Stimulated activated CD8-positive, alpha-beta memory T cell treated with anti-CD3 and anti-CD28 coated beads, Interleukin-7, amount 100 ng/mL, for 1 hour (primary cell): ENCODE data around the gene FRY.

ENCODE experiments used
- DNase-seq, 2 donors: peaks; one replicate each; pipeline ENCODE4 v3.0.0-alpha.2; 2020; ENCODE audit warnings: low read depth in 2 of 2

The FRY gene

DNA sequence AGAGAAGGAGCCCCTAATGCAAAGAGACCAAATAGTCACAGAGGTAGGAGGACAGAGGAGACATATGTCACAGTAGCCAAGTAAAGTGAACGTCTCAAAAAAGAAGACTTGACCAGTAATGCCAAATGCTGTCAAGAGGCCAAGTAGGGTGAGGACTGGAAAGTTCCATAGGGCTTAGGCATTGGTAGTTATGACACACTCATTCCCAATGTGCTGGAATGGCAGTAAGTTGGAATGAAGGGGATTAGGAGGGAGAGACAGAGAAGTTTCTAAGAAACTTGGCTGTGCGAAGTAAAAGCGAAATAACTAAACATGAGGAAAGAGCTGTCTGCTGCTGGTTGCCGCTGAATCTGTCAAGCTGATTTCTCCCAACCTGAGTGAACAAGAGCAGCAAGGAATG lies 14.9 kb upstream of the FRY start:
- DNase-seq = no peak

DNA sequence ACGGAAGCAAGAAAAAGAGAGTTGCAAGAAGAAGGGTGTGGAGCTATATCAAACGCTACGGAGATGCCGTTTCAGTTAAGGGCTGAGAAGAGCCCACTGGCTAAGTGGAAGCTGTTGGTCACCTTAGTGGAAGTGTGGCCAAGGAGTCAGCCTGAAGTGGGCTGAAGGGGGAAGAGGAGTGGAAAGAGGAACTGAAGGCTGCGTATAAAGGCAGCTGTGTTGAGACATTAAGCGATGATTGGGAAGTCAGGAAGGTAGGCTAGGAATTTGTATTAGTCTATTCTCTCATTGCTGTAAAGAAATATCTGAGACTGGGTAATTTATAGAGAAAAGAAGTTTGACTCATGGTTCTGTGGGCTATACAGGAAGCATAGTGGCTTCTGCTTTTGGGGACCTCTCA lies 14.1 kb upstream of the FRY start:
- no peak for DNase-seq

DNA sequence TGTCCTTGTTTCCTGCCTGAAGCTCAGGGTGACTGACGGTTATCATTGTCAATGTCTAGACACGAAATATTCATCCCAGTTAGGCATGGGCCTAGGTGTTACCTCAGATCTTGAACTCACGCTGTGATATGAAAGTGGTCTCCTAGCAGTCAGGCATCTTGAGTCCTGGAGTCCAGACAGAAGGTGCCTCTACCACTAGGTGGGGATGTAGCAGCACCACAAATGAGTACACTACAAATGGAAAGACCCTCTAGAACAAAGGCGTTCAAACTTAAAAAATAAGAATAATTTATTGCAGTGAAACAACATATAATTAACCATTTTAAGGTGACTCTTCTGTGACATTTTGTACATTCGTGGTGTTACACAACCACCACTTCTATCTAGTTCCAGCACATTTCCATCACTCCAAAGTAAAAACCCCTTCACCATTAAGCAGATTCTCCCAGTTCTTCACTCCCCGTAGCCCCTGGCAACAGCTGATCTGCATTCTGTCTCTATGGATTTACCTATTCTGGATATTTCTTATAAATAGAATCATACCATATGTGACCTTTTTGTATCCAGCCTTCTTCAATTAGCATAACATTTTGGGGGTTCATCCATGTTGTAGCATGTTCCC lies 11.9 kb upstream of the FRY start:
- no peak for DNase-seq

DNA sequence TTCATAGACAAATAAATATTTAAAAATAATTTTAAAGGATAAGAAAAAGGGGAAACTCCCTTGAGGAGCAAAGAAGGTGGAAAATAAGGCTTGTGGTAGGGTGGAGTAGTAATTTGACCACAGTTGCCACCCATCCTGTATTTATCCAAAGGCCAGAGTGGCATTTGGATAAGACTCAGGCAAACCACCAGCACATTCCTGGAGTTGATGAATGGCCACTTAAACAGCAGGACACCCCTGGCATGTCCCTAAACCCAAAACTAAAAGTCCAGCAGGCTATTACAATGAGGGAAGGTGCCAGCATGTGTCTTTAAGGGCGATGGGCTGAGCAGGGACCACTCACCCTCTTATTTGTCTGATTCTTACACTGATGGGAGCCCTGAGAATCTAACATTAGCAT lies 9.8 kb upstream of the FRY start:
- no peak for DNase-seq

DNA sequence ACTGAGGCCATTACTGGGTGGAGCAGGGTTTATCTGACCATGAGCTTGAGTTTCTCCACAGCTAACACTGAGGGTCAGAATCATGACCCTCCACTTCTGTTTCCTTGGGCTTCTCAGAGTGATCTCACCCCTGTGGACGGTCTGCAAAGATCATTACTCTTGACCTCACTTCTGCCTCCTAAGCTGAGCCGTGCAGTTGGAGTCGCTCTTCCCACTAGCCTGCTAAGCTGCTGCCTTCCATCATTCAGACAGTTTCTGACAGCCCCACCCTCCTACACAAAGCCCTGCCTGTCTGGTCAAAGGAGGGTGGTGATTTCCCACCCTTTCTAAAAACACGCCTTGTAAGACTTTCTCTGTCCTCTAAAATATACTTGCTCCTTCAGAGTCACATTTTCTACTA lies 9.3 kb upstream of the FRY start:
- no peak for DNase-seq

DNA sequence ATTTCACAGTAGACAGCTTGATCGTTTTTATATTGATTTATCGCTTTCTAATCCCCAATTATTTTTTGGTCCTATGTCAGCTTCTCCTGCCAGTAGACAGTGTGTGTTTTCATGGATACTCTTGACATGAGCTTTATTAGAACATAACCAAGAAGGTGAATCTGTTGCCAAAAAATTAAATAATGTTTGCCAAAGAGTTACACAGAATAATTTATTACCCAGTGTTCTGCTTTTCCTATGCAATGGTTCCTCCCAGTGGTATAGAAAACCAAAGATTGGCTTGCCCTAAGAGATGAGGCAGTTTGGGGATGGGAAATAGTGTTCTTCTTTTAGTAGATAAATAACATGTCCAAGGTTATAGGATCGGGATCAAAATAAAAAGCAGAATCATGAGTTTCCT lies 8.5 kb upstream of the FRY start:
- DNase-seq = no peak

DNA sequence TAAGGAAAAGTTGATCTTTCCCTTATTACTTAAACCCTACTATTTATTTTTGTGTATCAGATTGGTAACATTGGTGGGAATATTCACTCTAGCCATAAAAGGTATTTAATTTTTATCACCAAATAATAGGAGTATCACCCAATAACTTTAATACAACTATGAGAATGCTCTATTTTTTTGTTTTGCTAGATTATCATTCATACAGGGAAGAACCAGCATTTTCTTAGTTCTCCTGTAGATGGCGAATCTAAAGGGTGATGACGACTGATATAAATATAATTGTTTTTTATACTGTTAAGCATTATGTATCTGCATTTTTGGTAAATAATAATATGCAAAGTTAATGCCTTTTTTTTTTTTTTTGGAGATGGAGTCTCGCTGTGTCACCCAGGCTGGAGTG lies 7.9 kb upstream of the FRY start:
- DNase-seq = no peak

DNA sequence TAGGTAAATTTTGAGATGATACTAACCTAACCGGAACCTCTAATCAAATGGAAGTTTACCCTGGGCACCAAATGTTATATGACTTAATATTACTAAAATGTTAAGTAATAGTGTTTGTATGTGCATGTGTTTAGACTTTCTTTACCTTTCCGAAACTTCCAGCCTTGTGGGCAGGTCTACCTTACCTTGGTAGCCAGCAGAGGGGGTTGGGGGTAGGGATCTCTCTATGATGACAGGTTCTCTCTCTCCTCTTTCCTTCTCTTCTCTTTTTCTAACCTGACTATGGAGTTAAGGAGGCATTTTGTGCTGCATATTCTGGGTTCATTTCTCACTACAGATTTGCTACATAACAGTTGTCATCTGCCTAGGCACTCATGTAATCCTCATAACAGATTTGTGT lies 6.8 kb upstream of the FRY start:
- no peak for DNase-seq

DNA sequence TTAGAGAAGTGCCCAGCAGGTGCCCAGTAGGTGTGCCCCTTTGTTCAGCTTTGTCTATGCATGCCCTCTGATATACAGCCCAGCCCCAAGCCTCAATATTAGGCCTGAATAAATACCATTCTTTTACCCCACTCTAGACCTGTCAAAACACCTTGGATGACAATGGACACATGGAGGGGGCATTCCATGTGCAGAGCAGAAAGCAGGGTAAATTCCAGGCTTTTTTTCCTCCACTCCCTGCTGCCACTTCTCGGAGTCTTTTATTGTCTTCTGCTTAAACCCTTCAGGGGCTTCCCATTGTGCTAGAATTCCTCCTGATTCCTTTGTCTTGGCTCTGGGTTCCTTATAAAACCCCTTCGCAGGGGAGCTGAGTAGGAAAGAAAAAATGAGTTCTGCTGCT lies 5.8 kb upstream of the FRY start:
- DNase-seq = no peak

DNA sequence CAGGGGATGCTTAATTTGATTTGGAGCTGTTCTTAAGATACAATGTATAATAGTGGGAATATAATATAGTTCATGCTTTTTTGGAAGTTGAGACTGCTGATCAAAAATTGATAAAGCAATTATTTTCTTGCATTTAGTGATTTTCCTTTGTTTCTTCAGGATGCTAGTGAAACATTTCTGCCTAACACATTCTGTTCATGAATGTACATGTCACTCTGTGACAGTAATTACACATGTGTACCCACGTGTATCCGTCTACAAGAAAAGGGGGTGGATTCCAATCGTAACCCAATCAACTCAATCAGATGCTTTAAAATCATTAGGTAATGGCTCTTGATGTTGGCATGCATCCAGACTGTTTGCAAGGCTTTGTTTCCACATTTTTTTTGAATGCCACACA lies 5.0 kb upstream of the FRY start:
- DNase-seq = no peak

DNA sequence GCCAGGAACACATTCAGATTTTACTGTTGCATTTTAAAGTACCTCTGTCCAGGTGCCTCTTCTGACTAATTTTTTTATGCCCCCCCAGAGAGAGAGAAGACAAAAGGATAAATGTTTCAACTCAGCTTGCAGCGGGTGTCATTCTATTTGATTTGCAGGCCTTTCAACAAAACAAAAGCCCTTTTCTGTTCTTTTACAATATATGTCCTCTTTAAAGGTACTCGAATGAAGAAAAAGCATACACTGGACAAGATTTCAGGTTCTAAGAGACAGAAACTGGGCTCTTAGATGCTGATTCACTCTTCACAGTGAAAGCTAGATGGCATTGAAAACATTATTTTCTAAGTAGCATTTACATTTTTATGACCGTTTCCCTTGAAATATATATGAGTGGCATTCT lies 2.9 kb upstream of the FRY start:
- no peak for DNase-seq

DNA sequence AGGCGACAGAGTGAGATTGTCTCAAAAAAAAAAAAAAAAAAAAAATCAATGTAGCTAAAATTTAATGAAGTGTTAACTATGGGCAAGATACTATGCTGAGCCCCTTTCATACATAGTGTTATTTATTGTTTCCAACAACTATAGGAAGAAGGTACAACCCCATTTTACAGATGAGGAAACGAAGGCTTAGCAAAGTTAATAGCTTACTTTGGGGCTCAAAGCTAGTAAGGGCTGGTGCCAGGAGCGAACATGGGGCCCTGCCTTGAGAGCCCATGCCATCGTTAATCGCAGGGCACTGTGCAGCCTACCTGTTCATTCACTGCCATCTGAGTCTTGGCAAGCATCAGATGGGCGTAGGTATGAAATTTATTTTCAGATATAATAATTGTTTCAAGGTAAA lies 1.9 kb upstream of the FRY start:
- DNase-seq = no peak

DNA sequence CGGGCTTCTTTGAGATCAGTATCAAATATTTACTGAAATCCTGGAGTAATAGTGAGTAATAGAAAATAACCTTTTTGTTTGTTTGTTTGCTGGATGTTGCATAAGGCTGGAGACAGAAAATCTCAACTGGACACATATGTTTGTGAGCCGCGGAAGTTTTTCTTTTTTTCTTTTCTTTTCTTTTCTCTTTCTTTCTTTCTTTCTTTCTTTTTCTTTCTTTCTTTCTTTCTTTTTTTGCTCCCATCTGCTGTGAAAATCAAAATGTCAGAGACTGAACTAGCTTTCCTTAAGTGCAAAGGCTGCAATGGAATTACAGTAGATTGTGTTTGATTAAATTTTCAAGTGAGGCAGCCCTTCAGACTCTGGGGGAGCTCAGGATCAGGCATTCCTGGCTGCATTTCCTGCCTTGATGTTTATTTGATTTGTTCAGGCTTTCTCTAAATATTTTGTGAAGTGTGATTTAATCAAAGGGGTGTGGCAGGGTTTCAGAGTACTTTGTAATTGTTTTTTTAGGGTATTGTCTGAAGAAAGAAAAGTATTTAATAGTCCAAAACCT lies 319 bp downstream of the FRY start:
- DNase-seq = no peak

DNA sequence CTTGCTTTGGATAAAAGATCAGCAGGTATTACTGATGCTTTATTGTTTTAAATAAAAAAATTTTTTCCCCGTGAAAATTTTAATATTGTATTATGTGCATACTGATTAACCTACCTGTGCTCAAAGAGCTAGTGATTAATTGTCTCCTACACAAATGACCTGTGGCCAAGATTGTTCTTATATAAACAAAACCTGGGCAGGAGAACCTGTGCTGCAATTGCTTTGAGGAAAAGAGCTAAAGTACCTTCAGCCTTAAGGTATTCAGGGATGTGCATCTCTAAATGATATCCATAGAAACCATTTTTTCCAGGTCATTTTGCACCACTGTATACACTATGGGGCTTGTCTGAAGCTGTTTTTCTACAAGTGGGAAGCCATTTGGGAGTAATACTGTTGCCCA lies 1.2 kb downstream of the FRY start:
- no peak for DNase-seq

DNA sequence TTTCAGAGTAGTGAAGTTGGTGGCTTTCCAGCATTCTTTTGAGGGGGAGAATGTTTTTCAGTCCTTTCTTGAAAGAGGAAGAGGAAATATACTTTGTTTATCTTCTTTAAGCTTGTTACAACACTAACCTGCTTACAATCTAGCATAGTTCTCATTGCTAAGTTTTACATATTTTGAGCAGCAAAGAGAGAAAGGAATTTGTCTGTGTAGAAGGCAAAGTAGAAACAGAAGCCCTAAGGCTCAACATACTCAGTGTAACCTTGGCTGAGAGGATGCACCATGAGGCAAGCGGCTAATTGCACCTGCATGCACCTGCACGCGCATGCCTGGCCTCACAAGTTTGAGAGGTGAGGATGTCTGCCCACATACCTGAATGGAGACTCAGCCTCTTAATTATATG lies 2.2 kb downstream of the FRY start:
- no peak for DNase-seq

DNA sequence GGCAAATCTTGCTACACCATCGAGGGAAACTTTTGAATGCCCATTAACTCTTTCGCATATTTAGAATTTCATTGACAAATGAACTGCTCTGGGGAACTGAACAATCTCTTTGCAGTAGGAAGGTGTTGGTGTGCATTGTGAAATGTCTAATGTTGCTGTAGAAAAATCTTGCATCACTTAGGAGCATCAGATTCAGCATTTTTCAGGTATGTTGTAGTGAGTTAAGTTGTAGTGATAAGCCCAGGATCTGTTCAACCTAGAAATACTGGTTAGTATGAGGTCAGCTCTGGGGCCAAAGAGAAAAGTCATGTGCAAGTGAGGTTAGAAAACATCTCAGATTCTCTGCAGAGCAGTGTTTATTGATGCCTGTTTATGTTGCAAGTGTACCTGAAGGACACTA lies 4.1 kb downstream of the FRY start:
- no peak for DNase-seq

DNA sequence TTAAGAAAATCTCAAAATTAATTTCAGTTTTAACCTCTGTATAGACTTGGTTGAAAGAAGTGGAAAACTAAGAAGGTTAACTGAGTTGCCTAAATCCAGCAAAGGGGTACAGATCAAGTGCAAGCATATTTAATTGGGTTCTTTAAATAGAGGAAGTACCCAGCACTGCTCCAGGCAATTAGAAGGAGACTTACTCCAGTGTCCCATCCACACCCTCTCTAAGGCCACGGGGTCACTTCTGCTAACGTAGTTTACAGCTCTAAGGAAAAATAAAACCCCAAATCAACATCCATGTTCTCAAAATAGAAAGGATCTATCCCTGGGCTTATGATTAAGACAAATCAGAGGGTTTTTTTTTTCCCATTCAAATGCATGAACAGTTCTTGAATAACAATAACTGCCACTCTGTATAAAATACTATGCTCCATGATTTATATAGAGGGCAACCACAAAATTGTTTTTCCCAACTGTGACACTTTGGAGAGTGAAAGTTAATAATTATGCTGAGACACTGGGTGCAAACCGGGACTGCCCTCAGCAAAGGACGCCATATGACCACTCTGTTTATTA lies 4.6 kb downstream of the FRY start:
- no peak for DNase-seq

DNA sequence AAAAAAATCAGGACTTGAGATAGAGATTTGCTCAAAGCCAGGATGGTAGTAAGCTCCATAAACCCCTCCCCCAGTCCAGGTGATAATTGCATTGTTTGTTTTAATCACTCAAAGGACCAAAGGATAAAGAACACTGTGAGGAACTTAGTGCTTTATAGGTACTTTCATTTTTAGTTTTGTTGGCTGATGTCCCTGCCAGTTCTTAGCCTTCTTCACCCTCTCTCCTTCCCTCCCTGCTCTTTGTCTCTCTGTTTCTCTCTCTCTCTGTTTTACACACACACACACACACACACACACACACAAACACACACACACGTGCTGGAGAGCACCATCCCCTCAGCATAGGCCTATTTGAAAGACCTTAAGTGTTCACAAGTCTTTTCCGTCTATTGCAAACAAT lies 5.2 kb downstream of the FRY start:
- DNase-seq = no peak

DNA sequence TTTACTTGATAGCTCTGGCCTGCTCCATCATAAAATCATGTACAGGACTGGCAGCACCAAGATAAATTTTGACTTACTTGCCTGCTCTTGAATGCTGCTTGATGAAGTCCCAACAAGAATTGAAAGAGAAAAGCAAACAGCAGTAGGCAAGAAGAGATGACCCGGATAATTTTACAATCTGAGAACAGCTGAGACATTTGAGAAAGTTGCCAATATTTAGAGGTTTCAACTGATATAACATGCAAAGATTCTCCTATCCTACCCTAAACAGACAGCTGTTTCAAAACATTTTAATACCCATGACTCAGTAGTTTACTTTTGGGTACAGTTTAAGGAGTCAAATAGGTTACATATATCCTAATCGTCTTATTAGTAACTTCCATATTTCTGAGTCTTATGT lies 5.9 kb downstream of the FRY start:
- no peak for DNase-seq

DNA sequence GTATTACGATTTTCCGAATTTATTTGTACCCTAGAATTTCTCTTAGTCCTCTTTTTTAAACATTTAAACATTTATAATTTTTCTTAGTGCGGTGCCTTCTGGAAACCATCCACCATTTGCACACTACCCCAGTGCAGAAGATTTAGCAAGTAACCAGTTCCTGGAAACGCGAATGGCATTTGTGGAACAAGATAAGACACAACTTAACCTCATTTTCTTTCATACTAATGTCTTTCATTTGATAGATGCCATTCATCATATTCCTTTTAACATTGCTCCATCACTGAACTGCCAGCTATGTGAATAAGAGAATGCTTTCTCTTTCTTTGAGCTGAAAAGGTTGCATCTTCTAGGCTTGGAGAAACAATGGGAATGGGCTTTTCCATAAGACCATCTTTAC lies 6.8 kb downstream of the FRY start:
- DNase-seq = no peak

DNA sequence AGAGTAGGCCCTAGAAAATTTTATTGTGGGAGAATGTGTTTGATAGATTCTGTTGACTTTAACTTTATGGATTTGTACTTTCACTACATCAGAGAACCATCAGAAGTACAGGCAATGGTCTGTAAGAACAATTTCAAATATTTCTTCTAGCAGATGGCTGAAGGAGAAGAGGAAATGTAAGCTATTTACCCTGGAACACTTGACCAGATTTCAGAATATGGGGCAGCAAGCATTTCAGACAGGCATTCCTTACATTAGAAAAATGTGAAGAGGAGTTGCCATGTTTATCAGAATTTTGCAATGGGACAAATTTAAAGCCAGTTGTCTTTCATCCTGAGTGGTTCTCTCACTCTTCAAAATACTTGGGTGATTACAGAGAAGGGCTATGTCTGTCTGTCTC lies 7.5 kb downstream of the FRY start:
- no peak for DNase-seq

DNA sequence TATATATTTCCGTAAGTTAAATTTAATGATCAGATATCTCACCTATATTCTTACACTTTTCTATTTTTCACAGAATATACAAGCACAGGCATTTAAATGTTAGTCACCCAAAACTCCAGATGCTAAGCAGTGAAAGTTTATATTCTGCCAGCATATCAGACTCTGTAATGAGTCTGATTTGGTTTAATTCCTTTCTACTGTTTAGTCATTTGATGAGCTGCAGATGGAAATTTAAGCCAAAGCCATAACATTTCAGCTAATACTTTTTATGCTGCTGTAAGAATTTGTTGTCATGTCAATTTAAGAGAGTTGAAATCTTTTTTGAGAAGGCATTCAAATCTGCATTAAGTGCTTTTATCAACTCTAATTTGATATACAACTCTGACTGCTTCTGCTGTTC lies 8.0 kb downstream of the FRY start:
- DNase-seq = no peak

DNA sequence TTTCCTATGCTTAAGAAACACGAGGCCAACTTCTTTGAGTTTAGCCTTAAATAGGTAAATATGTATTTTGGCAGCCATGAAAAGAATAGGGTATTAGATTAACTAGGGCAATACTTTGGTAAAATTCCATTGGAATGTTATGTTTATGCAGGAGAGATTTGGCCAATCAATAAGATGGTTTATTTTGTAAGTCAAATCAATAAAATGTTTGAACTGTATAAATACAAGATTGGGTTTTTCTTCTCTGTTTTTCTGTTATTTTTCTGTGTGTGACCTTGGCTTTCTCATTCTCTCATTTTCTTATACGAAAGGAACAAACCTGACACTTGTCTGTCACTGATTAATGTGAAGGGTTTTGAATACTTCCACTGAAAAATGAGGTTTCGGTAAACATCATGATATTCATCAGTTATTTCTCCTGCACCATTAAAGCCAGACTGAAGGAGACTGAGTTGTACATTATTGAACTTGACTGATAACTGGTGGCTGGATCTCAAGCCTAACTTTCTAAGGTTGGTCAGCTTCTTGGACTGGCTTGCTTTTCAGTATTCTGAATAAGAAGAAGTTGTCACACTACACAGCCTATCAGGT lies 8.6 kb downstream of the FRY start:
- no peak for DNase-seq

DNA sequence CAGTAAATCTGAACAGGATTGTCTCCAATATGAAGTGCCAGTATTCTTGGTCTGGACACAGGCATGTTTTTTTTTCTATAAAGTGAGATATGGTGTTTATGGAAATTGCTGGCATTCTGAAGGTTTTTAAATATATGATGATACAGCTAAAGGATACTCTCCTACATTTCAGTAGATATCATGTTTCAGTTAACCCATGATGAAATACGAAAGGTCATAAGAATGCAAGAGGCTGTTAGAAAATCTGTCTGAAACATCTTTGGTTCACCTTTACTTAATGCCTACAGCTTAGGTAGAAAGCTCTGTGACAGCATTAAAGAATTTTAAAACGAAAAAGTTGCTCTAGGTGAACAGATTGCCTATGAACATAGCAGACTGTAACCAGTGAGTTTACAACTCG lies 9.1 kb downstream of the FRY start:
- DNase-seq = no peak
